Skeletal muscle satellite cell (primary cell): ENCODE measurements around the gene PADI4.

Experiments used
- H3K27me3 ChIP-seq: 2 replicates; pipeline ENCODE4 v1.7.0; 2013; ENCODE audit warnings: low read length; ENCODE audit not compliant: control insufficient read depth, insufficient read depth
- H3K36me3 ChIP-seq: 2 replicates; pipeline ENCODE4 v1.7.0; 2013; ENCODE audit warnings: mild to moderate bottlenecking, control low read depth, low read length; ENCODE audit not compliant: insufficient read depth
- H3K4me1 ChIP-seq: 2 replicates; pipeline ENCODE4 v1.7.0; 2013; ENCODE audit warnings: low read length; ENCODE audit not compliant: control insufficient read depth, insufficient read depth
- H3K4me2 ChIP-seq: 2 replicates; pipeline ENCODE4 v1.7.0; 2013; ENCODE audit warnings: mild to moderate bottlenecking, low read length
- H3K4me3 ChIP-seq: 2 replicates; pipeline ENCODE4 v1.7.0; 2013; ENCODE audit warnings: low read length
- H3K9ac ChIP-seq: 2 replicates; pipeline ENCODE4 v1.7.0; 2013; ENCODE audit warnings: mild to moderate bottlenecking, low read depth, low read length, moderate library complexity
- H3K9me3 ChIP-seq: replicated peaks from 2 replicates; pipeline ENCODE4 v1.7.0; 2013; ENCODE audit warnings: mild to moderate bottlenecking, control low read depth, low read length

PADI4 gene

GRCh38 chr1:17272646-17273045 lies 35.4 kb upstream of the PADI4 start:
- no peaks in the 10 kb centered on the region for H3K9me3 ChIP-seq
- no peak overlapping the region for H3K4me2 ChIP-seq
- H3K4me3 ChIP-seq = no peak overlapping the region
- H3K4me1 ChIP-seq = peaks cover 7% of the 10 kb centered on the region
- no peaks in the 10 kb centered on the region for H3K27me3 ChIP-seq
- no peak overlapping the region for H3K9ac ChIP-seq
- no peaks in the 10 kb centered on the region for H3K36me3 ChIP-seq

GRCh38 chr1:17273096-17273495 lies 34.9 kb upstream of the PADI4 start:
- Histone ChIP-seq H3K4me1 (peaks cover 7% of the 10 kb centered on the region), H3K36me3 (no peaks in the 10 kb centered on the region), H3K4me2 (no peak overlapping the region), H3K4me3 (no peak overlapping the region), H3K9me3 (no peaks in the 10 kb centered on the region), H3K27me3 (no peaks in the 10 kb centered on the region), H3K9ac (no peak overlapping the region)

GRCh38 chr1:17274186-17275170 lies 33.5 kb upstream of the PADI4 start:
- Histone ChIP-seq H3K4me2 (no peak overlapping the region), H3K9me3 (no peaks in the 10 kb centered on the region), H3K27me3 (no peaks in the 10 kb centered on the region), H3K9ac (no peak overlapping the region), H3K36me3 (no peaks in the 10 kb centered on the region), H3K4me3 (no peak overlapping the region), H3K4me1 (peaks cover 7% of the 10 kb centered on the region)

- Histone ChIP-seq H3K4me3 (no peak overlapping the region), H3K9ac (no peak overlapping the region), H3K9me3 (no peaks in the 10 kb centered on the region), H3K4me2 (no peak overlapping the region), H3K36me3 (no peaks in the 10 kb centered on the region), H3K27me3 (peaks cover 15% of the 10 kb centered on the region), H3K4me1 (peaks cover 7% of the 10 kb centered on the region)
These were observed 31.4 kb upstream of the PADI4 start for GRCh38 chr1:17276568-17276967.

- H3K4me1 ChIP-seq = peaks cover 7% of the 10 kb centered on the region
- H3K9ac ChIP-seq = no peak overlapping the region
- no peaks in the 10 kb centered on the region for H3K9me3 ChIP-seq
- no peak overlapping the region for H3K4me3 ChIP-seq
- no peaks in the 10 kb centered on the region for H3K36me3 ChIP-seq
- H3K27me3 ChIP-seq = peaks cover 25% of the 10 kb centered on the region
- H3K4me2 ChIP-seq = no peak overlapping the region
These were observed 30.4 kb upstream of the PADI4 start for GRCh38 chr1:17277511-17278159.

- Histone ChIP-seq H3K9ac (no peak overlapping the region), H3K36me3 (no peaks in the 10 kb centered on the region), H3K4me1 (peaks cover 7% of the 10 kb centered on the region), H3K4me2 (no peak overlapping the region), H3K4me3 (no peak overlapping the region), H3K27me3 (peaks cover 41% of the 10 kb centered on the region), H3K9me3 (no peaks in the 10 kb centered on the region)
These were observed 28.8 kb upstream of the PADI4 start for GRCh38 chr1:17278996-17279830.

- H3K4me3 ChIP-seq = no peak overlapping the region
- peaks cover 52% of the 10 kb centered on the region for H3K27me3 ChIP-seq
- no peaks in the 10 kb centered on the region for H3K36me3 ChIP-seq
- no peaks in the 10 kb centered on the region for H3K9me3 ChIP-seq
- no peak overlapping the region for H3K4me2 ChIP-seq
- peaks cover 7% of the 10 kb centered on the region for H3K4me1 ChIP-seq
- no peak overlapping the region for H3K9ac ChIP-seq
These were observed 27.6 kb upstream of the PADI4 start for GRCh38 chr1:17280436-17280835.

- Histone ChIP-seq H3K9ac (no peak overlapping the region), H3K4me2 (no peak overlapping the region), H3K9me3 (no peaks in the 10 kb centered on the region), H3K27me3 (peaks cover 54% of the 10 kb centered on the region), H3K4me1 (peaks cover 7% of the 10 kb centered on the region), H3K36me3 (no peaks in the 10 kb centered on the region), H3K4me3 (no peak overlapping the region)
These were observed 27.1 kb upstream of the PADI4 start for GRCh38 chr1:17280894-17281293.

- H3K27me3 ChIP-seq = peaks cover 58% of the 10 kb centered on the region
- H3K36me3 ChIP-seq = no peaks in the 10 kb centered on the region
- H3K9me3 ChIP-seq = no peaks in the 10 kb centered on the region
- no peak overlapping the region for H3K4me2 ChIP-seq
- H3K4me1 ChIP-seq = peaks cover 2% of the 10 kb centered on the region
- no peak overlapping the region for H3K4me3 ChIP-seq
- no peak overlapping the region for H3K9ac ChIP-seq
These were observed 26.2 kb upstream of the PADI4 start for GRCh38 chr1:17281775-17282181.

GRCh38 chr1:17282836-17283235 lies 25.2 kb upstream of the PADI4 start:
- Histone ChIP-seq H3K4me2 (no peak overlapping the region), H3K27me3 (peaks cover 58% of the 10 kb centered on the region), H3K4me3 (no peak overlapping the region), H3K4me1 (peaks cover 10% of the 10 kb centered on the region), H3K36me3 (no peaks in the 10 kb centered on the region), H3K9ac (no peak overlapping the region), H3K9me3 (no peaks in the 10 kb centered on the region)

- no peak overlapping the region for H3K4me2 ChIP-seq
- no peaks in the 10 kb centered on the region for H3K9me3 ChIP-seq
- peaks cover 10% of the 10 kb centered on the region for H3K4me1 ChIP-seq
- H3K27me3 ChIP-seq = peaks cover 62% of the 10 kb centered on the region
- no peak overlapping the region for H3K4me3 ChIP-seq
- H3K36me3 ChIP-seq = no peaks in the 10 kb centered on the region
- H3K9ac ChIP-seq = no peak overlapping the region
These were observed 21.4 kb upstream of the PADI4 start for GRCh38 chr1:17286646-17287045.
